ENCODE data around the gene SMPD2.

Gene SMPD2, protein sequence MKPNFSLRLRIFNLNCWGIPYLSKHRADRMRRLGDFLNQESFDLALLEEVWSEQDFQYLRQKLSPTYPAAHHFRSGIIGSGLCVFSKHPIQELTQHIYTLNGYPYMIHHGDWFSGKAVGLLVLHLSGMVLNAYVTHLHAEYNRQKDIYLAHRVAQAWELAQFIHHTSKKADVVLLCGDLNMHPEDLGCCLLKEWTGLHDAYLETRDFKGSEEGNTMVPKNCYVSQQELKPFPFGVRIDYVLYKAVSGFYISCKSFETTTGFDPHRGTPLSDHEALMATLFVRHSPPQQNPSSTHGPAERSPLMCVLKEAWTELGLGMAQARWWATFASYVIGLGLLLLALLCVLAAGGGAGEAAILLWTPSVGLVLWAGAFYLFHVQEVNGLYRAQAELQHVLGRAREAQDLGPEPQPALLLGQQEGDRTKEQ

DNA sequence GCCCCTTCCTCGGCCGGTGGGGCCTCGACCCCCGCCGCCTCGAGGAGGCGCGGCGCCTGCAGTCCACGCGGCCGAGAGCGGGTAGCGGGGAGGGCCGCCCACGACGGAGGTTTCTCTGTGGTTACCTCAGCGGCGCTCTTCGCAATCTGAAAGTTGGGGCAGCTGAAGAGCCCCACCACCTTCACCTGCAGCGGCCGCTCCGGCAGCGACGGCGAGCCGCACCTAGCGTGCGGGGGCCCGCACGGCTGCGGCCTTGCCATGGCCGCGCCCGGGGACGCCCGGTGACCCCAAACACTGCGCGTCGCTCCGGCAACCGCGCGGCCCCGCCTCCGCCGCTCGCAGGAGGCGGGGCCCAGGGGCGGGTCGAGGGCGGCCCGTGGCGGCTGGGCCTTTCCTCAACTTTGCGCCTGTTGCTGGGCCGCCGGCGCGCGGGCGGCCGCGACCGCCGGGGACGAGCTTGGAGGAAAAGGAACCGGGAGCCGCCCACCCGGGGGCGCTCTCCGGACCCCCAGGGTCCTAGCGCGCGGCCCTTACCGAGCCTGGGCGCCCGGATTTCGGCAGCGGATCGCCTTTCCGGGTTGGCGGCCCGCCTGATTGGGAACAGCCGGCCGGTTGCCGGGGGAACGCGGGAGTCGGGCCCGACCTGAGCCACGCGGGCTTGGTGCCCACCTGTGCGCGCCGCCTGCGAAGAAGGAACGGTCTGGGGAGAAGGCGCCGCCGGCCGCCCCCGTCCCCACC is at the start of gene SMPD2, which contains the start of gene PPIL6:
SMPD2 (plus strand) TSS at position 394 of the 738 bp plus-strand sequence. CDS start 398 bp downstream, outside the sequence.
PPIL6 (minus strand) TSS at position 298 of the 738 bp plus-strand sequence; CDS start at position 260, 38 bp downstream.
- DNase-seq: peak; percentile 95

DNA sequence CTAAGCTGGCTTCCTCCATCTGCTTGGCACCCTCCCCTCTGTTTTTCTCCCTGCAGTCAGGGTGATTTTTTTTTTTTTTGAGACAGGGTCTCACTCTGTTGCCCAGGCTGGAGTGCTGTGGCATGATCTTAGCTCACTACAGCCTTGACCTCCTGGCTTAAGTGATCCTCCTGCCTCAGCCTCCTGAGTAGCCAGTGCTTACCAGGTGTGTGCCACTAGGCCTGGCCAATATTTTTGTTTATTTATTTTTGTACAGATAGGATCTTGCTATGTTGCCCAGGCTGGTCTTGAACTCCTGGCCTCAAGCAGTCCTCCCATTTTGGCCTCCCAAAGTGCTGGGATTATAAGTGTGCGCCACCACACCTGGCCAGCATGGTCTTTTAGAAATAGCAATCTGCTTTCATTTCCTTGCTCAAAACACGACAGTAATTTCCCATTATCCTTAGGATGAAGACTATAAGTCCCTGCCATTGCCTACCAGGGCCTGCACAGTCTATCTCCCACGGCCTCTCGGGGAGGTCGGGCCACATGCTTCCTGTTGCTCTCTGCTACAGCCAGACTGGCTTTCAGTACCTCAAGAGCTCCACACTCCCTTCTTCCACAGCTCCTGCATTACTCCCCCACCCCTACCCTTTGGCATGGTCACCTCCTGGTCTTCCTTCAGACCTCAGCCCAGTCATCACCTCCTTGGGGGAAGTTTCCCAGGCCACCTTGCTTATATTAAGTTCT is 47.2 kb upstream of the SMPD2 start:
- DNase-seq: no peak

DNA sequence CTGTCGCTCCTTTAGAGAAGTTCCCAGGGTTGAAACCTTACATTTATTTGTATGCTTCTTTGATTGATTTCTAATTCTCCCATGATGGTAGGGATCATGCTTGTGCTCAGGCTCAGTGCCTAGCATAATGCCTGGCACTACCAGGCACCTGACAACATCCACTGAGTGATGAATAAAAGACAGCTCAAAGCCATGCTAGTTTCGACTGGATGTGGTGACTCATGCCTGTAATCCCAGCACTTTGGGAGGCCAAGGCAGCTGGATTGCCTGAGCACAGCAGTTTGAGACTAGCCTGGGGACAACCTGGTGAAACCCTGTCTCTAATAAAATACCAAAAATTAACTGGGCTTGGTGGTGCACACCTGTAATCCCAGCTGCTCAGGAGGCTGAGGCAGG is 46.6 kb upstream of the SMPD2 start:
- no peak for DNase-seq

DNA sequence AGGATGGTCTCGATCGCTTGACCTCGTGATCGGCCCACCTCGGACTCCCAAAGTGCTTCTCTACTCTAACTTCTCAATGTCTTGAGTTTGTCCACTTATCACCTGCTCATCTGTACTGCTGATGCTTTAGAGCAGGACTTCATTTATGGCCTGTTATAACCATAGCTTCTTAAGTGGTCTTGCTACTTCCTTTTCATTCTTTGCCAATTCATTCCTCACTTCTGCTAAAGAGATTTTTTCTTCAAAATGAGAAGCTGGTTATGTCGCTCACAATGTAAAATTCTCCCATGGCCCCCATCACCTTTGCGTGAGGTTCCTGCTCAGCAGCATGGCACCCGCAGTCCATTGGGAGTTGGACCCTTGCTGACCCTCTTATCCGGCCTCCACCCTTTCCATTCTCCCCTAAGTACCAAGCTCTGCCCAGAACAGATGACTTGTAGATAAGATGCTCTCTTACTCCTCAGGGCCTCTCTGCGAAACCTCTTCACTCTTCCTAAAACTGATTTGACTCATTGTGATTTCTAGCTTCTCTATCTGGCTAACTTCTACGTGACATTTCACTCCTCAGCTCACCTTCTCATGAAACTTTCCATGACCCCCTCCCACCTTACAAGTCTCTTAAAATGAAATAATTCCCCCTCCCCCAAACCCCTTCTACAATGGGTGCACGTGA is 44.3 kb upstream of the SMPD2 start:
- no peak for DNase-seq

DNA sequence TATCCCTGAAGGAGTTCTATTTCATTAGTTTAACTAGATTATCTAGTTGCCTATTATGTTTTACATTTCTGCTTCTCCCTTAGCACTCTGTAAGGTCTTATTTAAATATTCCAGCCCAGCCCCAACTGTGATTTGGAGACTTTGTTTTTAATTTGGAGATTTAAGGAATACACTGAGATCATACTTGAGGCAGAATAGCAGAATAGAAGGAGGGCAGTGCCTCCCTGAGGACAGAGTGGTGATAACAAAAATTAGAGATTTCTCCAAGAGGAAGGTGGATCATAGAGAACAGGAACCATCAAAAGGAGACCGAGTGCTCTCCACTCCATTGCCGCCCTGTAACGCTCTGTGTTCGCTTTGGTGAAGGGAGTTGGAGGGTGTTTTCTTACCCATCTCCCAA is 43.5 kb upstream of the SMPD2 start:
- DNase-seq: no peak

DNA sequence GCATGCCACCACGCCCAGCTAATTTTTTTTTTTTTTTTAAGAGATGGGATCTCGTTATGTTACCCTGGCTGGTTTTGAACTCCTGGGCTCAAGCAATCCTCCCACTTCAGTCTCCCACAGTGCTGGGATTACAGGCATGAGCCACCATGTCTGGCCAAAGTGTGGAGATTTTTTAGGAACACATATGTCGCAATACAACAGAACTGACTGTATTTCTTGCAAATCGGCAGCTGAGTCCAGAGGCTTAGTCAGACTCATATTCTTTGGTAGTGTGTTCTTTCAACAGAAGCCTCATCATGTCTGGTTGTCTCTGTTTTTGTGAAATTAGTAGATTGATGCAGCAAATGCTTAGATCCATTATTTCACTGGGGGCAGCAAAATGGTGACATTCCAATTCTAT is 34.3 kb upstream of the SMPD2 start:
- no peak for DNase-seq

DNA sequence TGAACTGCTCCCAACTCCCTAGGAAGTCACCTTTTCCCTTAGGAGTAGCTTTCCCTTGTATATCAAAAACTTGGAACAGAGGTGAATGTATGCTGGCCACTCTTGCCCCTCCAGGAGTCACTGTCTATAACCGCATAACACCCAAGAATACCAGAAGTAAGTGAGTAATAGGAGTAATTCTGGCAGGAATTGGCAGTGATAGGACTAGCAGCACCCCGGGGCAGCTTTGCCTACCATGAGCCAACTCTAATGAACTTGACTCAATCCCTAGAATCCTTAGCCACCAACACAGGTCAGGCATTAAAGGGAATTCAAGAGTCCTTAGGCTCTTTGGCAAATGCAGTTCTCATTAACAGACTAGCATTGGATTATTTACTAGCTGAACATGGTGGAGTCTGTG is 29.5 kb upstream of the SMPD2 start:
- no peak for DNase-seq

DNA sequence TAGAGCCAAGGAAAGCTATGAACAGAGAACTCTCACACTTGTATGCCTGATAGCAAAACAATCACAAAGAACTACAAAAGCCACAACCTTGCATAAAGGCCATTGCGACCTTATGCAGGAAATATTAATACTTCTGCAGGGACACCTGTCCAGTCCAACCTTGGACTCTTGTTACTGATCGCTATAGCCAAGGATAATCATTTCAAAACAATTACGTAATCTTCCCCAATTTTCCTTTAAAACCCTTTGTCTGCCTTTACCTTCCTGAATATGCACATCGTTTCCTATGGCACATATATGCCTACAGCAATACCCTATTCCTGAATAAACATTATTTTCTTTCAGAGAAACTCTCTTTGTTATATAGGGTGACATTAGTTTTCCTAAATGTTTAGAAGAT is 22.9 kb upstream of the SMPD2 start:
- no peak for DNase-seq

DNA sequence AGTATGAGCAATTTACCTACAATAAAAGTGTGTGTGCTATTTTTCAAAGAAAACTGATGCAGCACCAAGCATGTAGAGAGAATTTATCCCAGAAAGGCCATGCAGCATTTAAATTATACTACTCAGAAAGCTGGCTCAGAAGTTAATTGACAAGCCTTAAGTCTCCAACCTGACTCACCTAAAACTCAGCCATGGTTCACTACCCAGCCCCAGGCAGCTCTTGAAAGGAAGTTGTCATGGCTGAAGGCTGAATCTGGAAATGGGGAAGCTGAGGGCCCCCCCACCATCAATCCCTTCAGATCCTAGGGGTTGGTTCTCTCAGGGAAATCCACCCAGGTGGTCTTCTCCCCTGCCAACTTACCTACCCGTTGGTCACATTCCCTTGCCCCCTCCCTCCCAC is 19.8 kb upstream of the SMPD2 start:
- no peak for DNase-seq

DNA sequence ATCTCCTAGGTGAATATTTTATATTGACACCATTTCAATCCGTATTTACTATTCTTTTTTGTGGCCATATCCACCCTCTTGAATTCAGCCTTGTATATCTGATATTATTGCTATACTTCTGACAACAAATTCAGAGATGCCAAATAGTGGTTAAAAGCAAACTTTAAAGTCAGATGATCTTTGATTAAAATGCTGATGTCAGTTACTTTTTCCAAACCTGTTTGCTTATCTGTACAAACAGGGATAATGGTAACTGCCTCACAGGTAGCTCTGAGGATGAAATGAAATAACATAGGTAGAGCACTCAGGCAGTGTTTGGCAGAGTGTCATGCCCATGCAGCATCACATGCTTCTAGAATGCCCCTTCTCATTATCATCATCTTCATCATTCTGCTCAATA is 19.3 kb upstream of the SMPD2 start:
- no peak for DNase-seq

DNA sequence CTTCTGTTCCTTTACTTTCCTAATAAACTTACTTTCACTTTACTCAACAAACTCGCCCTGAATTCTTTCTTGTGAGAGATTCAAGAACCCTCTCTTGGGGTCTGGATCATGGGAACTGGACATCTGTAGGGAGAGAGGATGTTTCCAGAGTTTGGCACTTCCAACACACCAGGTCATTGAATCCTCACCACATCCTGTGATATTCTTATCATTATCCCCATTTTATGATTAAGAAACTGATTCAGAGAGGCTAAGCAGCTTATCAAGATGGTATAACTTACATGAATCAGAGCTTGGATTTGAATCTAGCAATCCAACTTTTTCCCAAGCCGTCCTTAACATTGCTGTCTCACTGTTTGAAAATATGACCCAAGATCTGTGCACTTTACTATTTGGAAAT is 15.6 kb upstream of the SMPD2 start:
- DNase-seq: no peak

DNA sequence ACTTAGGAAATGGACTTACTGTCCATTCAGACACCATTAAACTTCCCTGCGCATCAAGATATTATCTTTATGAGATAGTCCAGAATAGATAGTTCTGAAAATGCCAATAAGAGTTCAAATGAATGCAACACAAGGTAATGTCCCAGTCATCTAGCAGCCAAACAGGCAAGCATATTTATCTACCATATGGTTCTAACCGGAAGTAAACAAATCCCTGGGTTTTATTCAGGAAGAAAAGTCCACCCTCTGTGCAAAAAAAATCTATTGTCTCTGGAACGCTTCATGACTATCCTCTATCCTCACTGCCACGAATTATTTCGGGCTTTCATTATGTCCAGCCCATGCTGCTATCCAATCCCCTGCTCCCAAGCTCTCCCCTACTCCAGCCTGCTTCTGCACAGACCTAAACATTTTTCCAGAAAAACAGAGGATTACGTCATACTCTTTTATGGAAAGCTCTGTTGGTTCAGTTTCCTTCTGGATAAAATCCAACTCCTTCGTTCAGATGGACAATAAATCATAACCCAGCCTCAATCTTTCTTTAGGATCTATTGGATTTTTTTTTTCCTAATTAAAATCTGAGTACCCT is 11.5 kb upstream of the SMPD2 start:
- DNase-seq: no peak

DNA sequence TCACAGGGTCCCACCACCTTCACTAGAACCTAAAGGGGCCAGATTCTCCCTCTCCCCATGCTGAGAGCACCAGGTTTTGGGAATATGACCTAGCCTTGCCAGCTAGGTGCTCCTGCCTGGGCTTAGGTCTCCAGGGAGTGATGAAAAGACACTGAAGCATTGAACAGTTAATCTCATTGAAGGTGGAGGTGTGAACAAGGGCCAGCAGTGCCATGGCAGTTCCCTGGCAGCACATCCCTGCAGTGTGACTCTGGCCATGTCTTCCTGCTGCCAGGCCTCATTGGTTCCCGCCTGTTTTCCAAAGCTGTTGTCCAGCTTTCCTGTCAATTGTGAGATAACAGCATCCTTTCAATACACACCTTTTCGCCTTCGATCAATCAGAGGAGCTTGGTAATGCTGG is 11.0 kb upstream of the SMPD2 start:
- no peak for DNase-seq

DNA sequence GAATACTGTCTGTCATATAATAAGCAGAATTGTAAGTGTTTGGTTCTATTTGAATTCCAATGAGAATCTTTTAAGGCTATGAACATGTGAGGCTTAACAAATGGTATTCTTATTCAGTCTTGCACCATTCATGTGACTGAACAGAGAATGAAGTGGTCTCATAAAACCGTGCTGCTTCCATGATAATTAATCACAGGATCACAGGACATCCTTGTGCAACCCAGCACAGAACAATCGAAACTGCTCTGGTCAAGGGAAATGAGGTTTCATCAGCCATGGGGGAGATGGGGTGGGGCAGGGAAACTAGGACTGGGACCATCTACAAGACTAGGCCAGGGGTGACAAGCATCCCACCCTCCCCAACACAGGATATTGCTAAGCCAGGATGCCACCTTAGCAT is 6.1 kb upstream of the SMPD2 start:
- no peak for DNase-seq

DNA sequence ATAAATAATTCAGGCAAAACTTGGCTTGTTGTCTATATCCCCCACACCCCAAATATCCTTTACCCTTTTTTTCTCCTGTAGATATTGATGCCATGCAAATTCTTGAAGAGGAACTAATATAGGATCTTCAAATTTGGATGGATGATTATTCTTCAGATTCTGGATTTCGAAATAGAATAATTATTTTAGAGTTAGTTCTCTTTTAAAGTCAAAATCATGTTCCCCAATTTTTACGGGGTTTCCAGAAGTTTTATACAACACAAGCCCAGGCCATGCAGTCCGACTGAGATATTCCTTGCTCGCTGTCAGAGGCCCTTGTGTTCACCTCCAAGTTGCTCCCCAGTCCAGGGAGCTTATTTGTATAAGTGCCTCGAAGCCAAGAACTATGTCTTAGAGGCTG is 4.5 kb upstream of the SMPD2 start:
- no peak for DNase-seq

DNA sequence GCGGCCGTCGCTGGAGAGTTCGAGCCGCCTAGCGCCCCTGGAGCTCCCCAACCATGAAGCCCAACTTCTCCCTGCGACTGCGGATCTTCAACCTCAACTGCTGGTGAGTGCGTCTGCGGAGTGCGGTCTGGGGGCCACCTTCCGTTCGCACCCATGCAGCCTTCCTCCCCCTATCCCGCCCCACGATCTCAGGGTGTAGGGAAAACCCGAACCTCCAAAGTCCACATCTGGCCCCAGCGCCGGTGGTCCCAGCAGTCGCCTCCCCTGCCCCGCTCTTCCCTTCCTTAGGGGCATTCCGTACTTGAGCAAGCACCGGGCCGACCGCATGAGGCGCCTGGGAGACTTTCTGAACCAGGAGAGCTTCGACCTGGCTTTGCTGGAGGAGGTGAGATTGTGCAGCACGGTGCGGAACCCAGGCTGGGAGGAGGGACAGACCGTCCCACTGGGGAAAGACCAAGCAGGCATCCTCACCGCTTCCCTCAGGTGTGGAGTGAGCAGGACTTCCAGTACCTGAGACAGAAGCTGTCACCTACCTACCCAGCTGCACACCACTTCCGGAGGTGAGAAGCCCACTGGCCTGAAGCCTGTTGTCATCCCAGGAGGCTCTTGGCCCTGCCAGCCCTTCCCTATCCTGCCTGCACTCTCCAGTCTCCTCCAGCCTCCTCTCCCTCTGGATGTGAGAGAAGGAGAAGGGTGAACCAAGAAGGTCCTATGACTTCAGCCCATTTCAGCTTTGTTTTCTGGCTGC is 719 bp downstream of the SMPD2 start:
- DNase-seq: peak; percentile 29

DNA sequence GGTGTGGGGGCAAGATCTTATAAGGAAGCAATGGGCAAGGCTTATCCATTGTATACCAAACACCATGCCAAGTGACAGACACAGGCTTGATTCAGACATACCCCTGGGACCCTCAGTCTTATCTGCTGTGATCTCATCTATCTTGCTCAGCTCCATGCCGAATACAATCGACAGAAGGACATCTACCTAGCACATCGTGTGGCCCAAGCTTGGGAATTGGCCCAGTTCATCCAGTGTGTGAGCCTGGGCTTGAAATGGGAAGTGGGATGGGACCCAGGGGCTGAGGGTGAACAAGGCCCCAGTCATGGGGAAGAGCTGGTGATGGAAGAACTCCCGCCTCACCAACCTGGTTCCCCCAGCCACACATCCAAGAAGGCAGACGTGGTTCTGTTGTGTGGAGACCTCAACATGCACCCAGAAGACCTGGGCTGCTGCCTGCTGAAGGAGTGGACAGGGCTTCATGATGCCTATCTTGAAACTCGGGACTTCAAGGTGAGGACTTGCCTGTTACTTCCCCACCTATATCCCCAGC is 1.9 kb downstream of the SMPD2 start:
- no peak for DNase-seq

DNA sequence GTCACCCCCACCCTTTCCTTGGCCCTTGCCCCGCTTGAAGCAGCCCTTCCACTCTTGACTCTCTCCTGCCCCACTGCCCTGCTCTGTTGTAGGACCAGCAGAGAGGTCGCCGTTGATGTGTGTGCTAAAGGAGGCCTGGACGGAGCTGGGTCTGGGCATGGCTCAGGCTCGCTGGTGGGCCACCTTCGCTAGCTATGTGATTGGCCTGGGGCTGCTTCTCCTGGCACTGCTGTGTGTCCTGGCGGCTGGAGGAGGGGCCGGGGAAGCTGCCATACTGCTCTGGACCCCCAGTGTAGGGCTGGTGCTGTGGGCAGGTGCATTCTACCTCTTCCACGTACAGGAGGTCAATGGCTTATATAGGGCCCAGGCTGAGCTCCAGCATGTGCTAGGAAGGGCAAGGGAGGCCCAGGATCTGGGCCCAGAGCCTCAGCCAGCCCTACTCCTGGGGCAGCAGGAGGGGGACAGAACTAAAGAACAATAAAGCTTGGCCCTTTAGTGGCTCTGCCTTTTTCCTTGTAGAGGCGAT is 3.0 kb downstream of the SMPD2 start:
- no peak for DNase-seq

DNA sequence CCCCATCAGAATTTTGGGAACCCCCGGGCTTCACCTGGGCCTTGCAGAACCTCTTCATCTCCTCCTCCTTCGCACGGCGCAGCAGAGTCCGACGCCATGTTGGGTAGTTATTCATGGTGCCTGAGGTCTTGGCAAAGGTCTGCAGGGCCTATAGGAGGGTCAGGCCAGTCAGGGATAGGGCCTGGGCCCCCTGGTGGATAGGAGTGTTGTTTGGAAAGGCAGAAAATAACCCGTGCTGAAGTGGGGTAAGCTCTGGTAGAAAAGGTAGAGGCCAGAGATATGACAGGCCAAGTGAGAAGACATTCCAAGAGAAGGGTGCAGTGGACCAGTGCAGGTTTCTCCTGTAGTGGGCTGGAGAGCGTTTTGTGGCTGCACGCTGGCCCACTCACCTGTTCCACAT is 4.9 kb downstream of the SMPD2 start:
- no peak for DNase-seq

DNA sequence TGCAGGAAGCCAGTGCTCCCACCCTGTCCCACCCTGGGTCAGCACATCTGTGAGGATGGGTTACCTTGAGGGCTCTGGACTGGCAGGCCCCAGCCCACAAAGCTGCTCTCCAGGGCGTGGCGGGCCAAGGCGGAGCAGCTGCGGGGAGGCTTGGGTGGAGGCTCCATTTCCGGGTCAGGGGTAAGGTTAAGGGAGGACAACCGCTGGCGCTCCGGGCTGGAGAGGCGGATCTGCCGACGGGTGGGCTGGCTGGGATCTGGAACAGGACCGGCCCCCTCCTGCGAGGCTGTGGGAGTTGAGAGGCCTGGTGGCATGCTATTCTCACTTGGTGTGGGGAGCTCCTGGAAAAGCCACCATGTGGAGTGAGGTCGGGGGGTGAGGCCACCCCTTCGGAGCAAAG is 5.5 kb downstream of the SMPD2 start:
- DNase-seq: no peak

DNA sequence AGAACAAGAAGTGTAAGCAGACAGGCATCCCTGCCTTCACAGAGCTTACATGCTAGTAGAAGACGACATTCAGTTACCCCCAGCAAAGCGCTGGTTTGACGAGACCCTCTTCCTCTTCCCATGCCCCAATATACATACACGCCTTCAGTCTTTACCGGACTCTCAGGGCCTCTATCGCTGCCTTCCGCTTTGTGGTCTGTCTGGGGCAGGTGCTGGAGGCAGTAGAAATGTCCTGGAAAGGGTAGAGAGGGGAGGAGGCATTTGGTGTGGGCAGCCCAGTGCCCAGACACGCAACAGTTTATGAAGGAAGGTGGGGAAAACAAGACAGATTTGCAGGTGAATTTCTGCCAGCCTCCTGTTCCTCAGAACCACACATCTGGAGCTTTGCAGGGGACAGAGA is 6.0 kb downstream of the SMPD2 start:
- DNase-seq: no peak

All from NCI-H774 (cell line).